ENCODE results near the gene SLC4A8.

SLC4A8 gene

DNA sequence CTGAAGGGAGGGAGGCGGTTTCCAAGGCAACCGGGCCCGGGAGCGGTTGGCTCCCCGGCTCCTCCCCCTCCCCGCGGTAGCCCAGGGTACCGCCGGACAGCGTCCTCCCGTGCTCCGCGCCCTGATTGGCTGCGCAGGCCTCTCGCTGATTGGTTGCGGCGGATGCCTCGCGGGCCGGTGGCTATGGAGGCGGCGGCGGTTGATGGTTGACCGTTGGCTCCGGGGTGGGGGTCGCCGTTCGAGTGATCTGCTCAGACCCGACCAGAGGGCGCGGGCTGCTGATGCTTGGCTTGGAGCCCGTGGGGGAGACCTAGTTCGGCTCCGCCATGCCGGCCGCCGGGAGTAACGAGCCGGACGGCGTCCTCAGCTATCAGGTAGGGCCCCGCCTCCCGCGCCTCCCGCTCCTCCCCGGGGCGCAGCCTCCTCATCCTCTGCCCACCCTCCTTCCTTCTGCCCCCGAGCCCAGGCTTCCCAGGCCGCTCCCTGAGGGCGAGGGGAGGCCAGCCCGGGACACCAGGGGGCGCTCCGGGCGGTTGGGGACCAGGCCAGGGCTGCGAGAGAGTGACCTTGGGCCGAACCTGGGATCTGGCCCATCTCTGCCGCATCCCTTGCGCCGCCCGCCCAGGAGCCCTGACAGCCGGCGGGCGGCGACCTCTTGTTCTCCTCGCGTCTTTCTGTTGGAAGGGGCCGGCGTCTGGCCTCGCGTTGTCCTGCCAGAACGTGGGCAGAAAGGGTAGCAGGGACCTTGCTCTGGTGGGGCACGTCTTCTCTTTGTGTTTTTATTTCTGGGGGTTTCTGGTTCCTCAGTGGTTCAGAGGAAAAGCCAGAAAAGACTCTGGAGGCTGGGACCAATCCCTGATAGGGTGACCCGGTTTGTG lies at the start of gene SLC4A8:
Gene SLC4A8, plus strand, starts transcription at position 170 of the 878 bp plus-strand sequence. Its CDS starts 157 bp downstream, at position 327.
- peak; percentile 67 for DNase-seq

DNA sequence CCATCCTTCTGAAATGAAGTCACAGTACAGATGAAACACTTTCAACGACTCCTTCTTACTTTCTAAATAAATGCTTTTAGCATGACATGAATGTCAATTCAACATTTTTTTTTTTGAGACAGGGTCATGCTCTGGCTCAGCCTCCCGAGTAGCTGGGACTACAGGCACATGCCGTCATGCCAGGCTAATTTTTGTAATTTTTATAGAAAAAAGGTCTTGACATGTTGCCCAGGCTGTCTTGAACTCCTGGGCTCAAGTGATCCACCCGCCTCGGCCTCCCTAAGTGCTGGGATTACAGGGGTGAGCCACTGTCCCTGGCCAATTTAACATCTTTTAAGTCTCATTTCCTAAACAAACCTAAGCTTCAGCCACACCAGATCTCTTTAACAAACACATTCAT lies 49.8 kb upstream of the SLC4A8 start:
- DNase-seq: no peak

DNA sequence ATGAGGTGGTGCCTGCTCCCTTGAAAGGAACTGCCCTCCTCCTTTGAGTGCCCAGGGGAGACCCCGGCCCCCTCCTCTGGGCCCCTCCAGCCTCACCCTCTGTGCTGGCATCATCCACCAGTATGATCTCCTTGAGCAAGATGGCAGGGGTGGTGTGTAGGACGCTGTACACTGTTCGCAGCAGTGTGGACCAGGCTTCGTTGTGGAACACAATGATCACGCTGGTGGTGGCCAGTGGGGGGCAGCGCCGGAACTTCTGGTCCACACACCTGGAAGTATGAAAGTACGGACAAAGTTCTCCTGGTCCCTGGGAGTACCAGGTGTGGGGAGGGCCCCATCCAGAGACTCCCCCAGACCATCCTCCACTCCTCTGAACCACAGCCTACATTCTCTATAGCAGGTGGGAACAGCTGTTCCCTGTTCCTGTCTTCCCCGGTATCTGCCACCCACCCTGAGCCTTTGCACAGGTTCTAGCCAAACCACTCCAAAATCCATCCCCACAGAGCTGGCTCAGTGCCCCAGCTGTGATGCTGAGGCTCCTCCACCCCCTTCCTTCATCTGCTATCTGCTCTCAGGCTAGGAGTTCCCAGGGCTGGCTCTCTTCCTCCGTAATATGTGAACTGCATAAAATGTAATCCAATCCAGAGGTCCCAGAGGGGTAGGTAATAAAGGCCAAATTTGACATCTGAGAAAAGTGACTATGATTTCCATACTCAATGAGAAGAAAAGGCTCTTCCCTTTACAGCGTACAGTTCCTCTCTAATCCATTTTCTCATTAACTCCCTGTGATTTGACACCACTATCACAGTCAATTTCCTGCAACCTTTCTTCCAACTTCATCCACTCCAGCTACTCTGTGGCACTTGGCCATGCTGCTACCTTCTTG lies 47.3 kb upstream of the SLC4A8 start:
- DNase-seq: no peak

DNA sequence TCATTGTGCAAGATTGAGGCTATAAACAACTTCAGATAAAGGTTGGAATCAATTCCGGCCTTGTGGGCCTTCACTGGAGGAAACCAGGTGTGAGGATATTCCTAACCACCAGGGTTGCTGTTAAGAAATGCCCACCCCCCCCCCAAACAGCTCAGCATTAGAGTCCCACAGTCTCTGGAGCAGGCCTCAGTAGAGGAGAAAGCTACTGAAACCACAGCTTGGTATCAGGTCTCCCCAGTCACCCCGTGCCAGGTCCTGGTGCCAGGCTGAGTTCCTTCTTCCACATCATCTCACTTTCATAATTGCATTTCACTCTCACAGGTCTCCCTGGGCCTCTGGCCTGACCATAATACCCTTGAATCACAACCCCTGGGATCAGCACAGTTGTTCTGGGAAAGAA lies 45.9 kb upstream of the SLC4A8 start:
- no peak for DNase-seq

DNA sequence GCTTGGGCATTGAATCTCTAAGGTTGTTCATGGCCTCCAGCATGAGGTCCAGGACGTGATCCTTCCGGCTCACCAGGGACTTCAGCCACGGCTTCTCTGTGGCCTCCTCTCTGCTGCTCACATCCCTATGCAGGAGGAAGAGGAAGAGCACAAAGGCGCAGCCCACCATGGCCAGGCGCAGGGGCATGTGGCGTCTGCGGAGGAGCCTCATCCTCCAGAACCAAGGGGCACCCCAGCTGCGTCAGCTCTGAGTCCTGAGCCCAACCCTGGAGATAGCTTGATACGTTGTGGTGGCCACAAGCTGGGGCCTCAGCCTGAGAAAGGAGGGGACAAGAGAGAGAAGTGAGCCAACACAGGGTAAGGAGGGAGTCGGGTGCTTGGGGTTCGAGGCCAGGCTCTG lies 45.1 kb upstream of the SLC4A8 start:
- DNase-seq: no peak

DNA sequence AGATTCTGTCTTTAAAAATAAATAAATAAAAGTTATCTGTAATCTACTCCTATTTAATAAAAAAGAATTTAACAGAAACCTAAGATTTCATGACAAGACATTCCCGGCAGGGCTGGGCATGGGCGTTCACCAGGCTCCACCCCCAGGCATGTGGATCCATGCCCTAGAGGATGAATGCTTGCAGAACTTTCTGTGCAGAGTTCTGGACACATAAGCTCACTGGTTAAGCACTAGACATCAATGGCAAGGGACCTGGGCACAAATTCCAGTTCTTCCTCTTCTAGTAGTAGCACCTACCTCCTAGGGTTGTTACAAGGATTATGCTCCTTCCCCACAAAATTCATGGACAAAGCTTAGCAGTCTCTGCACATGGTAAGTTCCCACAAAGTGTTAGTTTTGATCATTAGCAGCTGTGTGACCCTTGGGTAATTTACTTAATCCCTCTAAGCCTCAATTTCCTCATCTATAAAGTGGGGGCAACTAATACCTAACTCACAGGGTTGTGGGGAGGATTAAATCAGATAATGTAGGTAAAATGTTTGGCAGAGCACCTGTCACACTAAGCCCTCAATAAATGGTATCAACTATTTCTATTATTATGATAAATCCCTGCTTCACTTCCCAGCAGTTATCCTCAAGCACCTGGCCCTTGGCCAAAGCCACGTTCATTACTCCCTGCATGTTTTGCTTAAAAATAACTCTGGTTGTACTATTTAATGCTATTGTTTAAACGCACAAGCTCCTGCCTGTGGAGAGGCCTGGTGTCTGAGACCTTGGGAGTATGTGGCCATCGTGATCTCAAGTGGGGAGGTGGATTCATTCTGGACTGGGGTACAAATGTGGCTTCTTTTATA lies 43.2 kb upstream of the SLC4A8 start:
- DNase-seq: no peak

DNA sequence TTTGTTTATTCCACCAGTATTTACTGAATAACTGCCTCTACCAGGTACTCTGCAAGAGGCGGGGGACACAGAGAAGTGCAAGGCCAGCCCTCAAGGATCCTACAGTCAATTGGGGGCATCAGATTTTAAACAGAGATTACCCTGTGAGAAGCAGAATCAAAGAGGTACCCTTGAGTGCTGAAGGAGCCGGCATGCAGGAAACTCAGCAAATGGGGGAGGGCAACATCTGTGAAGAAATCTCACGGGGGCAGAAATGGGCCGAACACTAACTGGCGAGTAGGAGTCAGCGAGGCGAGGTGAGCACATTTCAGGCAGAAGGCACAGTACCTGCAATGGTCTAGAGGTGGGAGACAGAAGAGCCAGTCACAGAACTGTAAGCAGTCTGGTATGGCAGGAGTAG lies 42.5 kb upstream of the SLC4A8 start:
- no peak for DNase-seq

DNA sequence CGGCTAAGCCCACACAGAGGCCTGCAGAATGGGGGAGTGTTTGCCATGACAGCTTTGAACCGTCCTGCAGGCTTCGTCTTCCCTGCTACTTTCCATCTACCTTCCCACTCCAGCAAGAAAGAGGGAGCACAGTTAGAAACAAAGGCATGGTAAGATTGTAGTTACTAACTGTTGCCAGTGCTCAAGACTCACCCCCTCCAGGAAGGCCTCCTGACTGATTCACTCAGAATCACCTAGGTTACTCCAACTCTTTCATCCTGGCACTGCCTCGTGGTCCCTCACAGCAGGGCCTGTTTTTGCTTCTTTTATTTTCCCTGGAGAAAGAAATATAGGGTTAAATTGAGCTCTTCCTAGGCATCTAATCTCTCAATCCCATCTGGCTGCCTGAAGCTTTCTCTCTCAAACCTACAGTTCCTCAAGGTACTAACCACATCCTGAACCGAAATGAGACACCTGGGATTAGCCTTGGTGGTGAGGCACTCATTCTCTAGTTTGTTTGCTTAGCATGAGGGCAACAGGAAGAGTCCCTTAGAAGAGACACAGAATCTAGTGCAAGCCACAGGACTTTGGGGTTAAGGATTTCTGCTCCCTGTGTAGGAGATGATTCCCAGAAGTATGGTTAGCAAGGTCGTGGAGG lies 41.2 kb upstream of the SLC4A8 start:
- DNase-seq: no peak

DNA sequence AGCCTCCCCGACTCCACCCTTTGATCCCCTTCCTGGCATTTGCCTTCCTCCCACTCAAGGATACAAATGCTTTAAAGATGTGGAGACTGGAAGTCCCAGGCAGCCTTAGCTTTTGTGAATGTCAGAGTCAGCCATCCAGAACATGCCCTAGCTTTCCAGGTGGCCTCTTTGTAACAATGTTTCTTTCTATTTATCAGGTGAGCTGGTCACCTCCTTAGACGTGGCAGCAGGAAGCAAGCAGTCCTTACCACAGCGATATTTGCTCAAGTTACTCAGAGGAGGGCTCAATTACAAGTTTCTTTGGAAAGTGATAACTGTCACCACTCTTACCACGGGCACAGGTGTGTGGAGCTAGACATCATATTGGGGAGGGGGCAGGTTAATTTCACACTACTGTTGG lies 38.3 kb upstream of the SLC4A8 start:
- no peak for DNase-seq

DNA sequence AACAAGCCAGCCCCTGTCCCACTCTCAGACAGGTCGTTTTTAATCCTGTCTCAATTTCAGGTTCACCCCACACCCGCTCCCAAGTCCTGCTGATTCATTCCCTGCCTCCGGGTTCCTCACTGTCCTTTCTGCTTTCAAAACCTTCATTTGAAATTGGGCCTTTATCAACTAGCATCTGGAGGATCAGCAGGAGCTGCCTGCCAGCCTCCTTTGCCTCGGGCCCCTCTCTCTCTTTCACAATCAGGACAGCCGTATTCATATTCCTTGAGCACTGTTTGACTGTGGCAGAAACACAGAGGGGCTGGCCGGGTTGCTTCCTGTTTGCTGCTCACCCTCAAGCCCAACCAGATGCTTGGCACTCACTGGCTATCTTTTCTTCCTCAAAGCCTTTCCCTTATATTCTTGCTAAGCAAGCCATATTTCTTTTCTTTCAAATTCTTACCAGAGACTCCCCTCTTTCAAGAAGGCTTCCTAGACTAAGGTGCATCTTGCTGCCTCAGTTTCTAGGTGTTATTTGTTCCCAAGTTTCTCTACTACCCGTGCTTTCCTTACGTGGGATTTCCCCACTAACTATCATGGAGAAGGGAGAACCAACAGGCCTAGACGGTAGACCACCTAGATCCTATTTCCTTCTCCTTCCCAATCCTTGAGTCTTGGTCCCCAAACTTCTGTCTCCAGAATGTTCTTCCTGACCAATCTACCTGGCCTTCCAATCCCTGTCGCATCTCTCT lies 36.4 kb upstream of the SLC4A8 start:
- no peak for DNase-seq

DNA sequence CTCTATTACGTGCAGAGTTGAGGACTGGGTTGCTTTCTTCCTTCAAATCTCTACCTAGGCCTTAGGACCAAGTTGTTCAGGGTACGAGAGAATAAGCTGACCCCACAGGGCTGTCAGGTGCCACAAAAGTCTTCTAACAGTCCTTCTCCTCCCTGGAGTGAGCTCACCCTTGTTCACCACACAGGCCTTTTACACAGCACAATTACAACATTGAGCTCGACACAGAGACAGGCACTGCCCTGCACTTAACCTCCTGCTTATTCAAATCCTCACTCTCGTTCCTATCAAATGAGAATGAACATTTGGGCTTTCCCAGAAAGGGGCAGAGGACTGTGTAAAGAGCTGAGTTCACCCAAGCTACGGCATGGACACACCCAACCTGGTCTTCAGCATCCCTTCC lies 35.8 kb upstream of the SLC4A8 start:
- no peak for DNase-seq

DNA sequence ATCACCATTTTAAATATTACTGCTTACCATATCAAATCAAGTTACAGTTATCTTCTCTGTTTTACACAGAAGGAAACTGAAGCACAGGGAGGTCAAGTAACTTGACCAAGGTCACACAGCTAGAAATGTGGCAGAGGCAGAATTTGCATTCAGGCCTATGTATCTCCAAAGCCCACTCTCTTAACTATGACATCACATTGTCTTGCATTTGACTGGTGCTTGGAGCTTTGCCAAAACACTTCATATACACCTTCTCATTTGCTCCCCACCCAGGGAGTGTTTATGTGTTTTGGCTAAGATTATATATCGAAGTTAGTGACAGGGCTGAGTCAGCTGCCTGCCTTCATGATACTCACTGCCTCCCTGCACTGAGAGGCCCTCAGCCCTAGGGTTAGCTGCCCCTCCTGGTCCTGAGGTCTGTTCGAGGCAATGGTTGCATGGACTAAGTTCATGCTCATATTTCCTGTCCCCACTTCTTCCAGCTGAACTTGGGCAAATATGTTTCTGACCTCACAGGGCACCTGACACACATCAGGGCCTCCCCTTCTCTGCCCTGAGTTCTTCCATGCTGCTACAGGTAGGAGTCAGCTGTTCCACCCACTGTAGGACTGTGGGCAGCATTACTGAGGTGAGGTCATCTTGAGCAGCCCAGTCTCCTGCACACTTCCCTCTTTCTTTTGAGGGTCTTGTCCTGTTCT lies 35.2 kb upstream of the SLC4A8 start:
- DNase-seq: no peak

DNA sequence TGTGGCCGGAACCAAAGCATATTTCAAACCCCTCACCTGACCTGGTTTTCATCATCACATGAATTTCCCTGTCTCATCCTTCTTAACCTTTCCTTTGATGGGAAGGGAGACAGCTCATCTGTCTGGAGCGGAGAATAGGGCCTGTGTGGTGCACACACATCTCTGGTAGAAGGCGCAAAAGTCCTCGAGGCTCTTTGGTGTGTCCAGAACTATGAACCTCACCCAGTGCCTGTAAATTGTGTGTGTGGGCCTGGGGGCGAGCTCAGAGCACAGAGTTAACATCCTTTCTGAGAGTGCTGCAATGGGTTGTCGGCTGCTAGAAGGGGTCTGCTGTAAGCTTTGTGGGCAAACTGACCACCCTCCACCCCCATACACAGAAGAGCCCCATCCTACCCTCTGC lies 34.2 kb upstream of the SLC4A8 start:
- no peak for DNase-seq

DNA sequence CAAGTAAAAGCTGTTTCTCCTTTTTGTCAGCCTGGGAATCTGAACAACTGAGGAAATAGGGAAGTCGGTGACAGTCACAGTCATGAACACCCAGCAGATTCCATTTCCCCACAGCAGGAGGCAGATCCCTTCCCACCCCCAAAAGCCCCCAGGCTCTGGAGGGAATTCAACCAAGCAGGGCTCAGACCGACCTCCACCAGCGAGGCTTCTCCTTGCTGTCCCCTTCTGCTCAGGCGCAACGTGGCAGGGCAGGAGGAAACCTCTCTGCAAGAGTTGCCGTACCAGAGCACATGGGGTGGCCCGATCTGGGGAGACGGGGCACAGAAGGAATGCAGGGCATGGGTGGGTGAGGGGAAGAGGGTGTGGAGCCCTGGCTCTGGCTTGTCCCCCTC lies 33.7 kb upstream of the SLC4A8 start:
- DNase-seq: no peak

DNA sequence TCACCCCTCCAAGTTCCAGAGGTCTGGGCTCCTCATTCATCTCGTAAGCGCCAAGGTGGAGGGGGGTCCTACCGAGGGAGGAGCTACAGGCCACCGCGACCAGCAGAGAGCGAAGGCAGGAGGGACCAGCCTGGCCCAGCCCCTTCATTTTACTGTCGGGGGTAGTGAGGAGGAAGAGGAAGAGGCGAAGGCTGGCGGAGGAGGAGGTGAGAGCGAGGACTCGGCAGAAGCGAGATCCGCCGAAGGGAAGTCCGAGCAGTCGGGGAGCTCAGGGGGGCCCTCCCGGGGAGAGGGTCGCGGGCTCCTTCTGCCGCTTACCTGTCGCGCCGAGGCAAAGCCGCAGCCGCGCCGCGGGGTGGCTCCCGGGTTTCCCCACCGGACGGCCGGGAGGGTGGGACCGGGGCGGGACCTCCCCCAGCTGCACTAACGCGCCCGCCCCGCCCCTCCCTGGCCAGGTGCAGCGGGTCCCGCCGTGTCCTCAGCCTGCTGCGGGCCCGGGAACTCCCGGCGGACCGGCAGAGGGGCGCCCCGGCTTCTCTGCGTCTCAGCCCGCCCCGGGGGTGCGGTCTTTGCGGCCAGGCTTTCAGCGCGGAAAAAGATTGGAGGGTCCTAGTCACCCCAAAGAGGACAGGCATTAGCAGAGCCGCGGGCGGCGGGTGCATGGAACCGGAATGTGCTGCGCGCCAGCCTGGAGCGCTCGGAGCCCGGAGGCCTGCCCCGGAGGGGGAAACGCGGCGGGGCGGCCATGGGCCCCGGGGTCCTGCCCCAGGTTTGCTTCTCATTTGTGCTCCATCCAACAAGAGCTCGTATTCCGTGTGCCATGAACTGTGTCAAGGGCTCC lies 33.1 kb upstream of the SLC4A8 start, which contains the start of gene GALNT6:
Gene GALNT6, minus strand, starts transcription at position 124 of the 841 bp plus-strand sequence. CDS start 11,625 bp downstream, outside the sequence.
- peak; percentile 72 for DNase-seq

DNA sequence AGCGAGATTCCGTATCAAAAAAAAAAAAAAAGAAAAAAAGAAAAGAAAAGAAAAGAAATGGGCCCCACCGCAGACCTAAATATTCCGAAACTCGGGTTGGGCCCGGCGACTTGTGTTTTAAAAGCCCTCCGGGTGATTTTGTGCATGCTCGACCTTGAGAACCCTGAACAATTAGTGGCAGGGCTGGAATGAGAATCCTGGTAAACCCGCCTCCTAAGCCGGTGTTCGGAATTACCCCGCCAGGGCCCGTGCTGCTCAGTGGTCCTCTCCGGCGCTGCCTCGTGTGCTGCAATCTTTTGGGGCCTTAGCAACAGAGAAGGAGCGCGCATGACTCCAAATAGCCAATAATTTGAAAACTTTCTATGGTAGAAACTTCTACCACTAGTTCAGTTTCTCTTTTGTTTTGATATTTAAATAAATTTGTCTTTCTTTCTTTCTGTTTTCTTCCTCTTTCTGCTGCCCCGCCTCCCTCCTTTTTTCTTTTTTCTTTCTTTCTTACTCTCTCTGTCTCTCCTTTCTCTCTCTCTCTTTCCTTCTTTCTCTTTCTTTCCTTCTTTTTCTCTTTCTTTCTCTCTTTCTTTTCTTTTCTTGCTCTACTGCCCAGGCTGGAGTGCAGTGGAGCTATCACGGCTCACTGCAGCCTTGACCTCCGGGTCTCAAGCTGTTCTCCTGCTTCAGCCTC lies 31.9 kb upstream of the SLC4A8 start:
- DNase-seq: no peak

DNA sequence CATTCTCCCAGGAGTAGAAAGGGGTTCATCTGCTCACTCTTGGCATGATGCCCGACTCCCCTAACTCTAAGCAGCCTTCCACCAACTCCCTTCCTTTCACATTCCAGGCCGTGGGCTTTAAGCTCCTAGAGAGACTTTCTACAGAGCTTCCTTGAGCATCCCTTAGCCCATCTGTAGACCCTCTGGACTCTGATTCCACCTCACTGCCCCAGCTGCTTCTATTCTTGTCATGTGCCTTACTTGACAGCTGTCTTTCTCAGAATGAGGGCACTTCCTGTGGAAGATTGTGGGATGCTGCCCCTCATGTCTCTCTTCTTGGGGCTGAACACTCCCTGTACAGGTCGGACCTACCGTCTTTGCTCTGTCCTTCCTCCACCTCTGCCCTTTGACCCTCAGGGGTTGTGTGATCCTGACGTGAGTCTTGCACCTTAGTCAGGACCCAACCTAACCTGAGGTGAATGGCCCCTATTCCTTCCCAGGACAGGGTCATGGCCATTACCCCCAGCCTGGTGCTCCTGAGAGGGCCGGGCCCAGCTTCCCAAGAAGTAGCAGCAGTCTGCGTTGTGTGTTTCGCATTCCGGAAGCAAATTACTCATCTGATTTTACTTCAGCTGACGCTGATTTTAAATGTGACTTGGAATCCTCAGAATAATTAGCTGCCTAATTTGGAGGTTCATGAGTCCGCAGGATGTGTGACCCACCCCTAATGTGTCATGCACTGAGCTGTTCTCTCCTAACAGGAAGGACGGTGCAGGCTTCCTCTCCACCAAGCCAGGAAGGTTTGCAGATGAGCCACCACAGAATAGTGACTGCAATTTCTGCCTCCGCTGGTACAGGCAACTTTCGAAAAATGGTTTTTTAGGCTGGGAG lies 30.7 kb upstream of the SLC4A8 start:
- DNase-seq: peak; percentile 30

All from stimulated activated CD4-positive, alpha-beta T cell treated with anti-CD3 and anti-CD28 coated beads, Interleukin-12 subunit alpha, Interleukin-12 subunit beta, amount 100 ng/mL, for 4 hours (primary cell).